HG03565 (cell line): ENCODE results near the gene CSNK1E.

Source experiments
- ATAC-seq: cut with Tn5 transposase; IDR thresholded peaks from one replicate; pipeline ENCODE4 v1.9.1; 2021; ENCODE audit warnings: mild to moderate bottlenecking, moderate library complexity; ENCODE audit not compliant: unreplicated experiment

CSNK1E gene

GRCh38 chr22:38282397-38282796 lies 34.8 kb downstream of the CSNK1E start:
- ATAC-seq, result no peak

- no peak for ATAC-seq
Measured at GRCh38 chr22:38276166-38276565, 41.1 kb downstream of the CSNK1E start.

DNA sequence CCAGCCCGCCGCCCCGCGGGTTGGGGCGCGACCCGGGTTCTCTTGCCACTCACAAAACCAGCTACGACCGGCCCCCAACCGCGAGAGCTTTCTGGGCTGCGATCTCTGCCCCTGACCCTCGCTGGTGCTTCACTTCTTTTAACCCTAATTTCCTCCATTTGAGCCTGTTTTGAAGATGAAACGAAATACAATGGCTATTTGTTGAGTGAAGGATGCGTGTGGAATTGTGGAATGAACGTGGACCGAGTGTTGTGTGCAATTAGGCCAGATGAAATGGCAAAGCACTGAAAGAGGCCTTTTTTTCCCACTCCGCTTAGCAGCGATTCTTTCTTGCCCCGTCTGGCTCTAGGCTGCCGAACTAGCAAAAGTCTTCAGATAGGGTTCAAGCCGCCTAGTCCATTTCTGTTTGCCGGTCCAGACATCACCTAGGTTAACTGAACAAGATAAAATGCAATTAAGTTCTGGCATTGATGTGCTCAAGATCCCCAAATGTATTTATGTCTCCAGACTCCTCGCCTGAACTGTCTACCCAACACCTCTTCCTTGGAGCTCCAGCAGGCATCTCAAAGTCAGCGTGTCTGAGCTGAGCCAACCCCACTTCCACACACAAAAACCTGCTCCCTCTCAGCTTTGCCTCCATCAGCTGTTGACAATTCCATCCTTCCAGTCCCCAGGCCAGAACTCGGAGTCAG lies 44.0 kb downstream of the CSNK1E start:
- ATAC-seq, result no peak

GRCh38 chr22:38272373-38273134 lies 44.7 kb downstream of the CSNK1E start, which contains the start of gene TMEM184B:
Gene TMEM184B (minus strand): TSS chr22:38273010. CDS start chr22:38247961, 25,049 bp downstream.
- peak; percentile 63 for ATAC-seq

GRCh38 chr22:38271927-38272372 lies 45.3 kb downstream of the CSNK1E start:
- ATAC-seq, result no peak

GRCh38 chr22:38271101-38271500 lies 46.1 kb downstream of the CSNK1E start:
- ATAC-seq, result no peak

DNA sequence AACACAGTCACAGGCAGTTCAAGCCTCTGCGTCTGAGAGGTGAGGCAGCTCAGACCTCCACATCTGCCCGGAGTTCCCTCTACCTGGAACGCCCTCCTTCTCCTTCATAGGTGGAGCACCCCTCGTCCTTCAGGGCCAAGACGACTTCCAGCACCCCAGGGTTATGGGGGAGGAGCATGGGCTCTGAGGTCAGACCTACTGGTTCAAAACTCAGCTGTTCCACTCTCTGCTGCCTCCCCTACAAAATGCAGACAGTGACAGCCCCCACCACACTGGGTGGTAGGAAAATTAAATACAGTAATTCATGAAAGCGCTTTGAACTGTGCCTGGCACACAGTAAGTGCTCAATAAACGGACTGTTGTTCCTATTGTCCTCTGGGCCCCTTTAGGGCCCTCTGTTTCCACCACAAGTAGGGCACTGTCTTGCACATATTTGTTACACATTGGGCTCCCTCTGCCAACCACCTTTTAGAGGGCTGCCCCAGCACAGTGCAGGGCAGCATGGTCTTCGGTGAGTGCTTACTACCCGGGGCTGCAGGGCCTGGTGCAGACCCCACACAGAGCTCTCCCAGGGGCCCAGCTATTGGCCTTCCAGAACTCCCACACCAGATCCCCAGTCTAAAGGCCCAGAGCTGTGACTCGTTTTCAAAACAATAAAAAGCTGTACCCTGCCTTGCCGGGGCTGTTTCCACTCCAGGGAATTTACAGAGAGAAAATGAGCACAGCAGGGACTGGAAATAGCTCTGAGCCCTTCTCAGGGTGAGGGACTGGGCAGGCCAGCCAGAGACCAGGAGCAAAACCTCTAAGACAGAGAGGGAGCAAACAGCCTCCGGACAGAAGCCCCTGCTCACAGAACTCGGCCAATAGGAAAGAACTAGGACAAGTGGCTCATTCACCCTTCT lies 46.9 kb downstream of the CSNK1E start:
- no peak for ATAC-seq

DNA sequence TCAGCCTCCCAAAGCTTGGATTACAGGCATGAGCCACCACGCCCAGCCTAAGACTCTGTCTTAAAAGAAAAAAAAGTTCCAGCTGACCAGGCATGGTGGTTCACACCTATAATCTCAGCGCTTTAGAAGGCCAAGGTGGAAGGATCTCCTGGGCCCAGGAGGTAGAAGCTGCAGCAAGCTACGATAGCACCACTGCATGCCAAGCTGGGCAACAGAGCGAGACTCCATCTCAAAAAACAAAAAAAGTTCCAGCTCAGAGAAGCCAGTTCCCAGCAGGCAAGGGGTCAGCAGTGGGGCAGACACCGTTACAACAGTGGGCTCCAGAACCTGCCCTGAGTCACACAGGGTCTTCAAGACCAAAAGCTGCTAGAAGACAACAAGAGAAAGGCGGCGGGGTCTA lies 47.8 kb downstream of the CSNK1E start:
- no peak for ATAC-seq

DNA sequence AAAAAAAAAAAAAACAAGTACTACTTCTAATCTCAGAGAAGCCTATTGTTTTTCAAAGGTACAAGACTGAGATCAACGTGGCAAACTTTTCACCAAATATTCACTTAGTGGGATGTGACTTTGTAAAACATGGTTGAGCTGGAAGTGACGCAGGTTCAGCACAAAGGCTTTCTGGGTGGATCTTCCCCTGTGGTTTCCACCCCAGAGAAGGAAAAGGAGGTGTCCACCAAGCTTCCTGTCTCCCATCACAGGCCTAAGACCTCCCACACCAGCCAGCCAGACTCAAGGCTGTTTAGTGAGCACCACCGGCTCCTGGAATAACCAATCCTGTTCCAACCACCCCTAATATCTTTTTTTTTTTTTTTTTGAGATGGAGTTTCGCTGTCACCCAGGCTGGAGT lies 50.1 kb downstream of the CSNK1E start:
- ATAC-seq, result no peak

- no peak for ATAC-seq
Measured at GRCh38 chr22:38266120-38266519, 51.1 kb downstream of the CSNK1E start.

- no peak for ATAC-seq
Measured at GRCh38 chr22:38264322-38264843, 52.9 kb downstream of the CSNK1E start.

DNA sequence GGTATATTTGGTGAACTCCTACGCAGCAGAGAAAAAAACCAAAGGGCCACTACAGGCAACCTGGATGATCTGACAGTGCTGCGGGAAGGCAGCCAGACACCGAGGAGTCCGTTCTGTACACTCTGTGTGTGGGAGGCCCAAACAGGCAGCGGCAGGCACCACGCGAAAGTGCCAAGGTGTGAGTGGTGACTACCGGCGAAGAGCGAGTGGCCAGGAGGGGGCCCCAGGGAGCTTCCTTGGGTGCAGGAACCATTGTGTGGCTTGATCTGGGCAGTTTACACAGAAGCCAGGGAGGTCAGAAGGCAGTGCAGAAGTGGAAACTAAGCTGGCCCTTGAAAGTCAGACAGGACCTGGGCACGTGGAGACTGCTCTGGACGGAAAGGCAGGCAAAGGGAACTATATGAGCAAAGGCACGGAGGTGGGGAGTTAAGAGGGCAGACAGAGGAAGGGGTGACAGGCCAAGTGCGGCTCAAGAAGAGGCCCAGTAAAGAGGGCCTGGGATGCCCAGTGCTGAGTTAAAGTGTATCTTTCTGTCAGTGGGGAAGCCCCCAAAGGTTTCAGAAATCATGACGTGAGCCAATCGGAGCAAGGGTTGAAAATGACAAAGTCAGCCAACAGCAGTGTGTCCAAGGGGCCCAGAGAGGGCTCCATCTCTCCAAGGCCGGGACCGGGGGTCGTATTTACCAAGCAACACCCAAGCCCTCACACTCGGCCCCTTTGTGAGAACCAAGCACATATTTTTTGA lies 55.0 kb downstream of the CSNK1E start:
- no peak for ATAC-seq

- ATAC-seq, result peak; percentile 7
Measured at GRCh38 chr22:38260761-38261681, 56.2 kb downstream of the CSNK1E start.

DNA sequence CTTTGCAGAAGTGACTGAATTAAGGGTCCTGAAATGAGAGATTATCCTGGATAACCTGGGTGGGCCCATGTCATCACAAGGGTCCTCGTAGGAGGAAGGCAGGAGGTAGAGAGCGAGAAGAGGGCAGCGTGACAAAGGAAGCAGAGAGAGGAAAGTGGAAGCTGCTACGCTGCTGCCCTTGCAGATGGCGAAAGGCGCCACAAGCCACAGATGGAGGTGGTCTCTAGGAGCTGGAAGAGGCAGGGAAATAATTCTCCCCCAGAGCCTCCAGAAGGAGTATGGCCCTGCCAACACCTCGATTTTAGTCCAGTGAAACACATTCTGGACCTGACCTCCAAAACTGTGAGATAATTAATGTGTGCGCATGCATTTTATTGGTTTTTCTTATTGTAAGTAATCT lies 57.9 kb downstream of the CSNK1E start:
- ATAC-seq, result no peak

DNA sequence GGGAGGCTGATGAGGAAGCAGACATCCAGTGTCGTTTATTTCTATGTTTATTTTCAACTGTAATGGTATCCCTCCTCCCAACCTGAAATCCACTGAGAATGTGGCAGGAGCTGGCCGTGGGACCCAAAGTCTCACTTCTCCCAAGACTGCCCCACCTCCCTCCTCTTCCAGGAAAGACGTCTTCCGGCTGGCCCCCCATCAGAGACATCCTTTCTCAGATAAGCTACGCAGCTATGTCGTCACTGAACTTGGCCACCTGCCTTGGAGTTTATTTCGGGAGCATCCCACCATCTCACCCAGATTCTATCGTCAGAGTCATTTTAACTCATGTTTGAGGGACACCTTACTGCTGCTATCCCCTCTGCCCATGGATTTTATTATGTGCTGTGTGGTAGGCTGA lies 58.3 kb downstream of the CSNK1E start:
- no peak for ATAC-seq

DNA sequence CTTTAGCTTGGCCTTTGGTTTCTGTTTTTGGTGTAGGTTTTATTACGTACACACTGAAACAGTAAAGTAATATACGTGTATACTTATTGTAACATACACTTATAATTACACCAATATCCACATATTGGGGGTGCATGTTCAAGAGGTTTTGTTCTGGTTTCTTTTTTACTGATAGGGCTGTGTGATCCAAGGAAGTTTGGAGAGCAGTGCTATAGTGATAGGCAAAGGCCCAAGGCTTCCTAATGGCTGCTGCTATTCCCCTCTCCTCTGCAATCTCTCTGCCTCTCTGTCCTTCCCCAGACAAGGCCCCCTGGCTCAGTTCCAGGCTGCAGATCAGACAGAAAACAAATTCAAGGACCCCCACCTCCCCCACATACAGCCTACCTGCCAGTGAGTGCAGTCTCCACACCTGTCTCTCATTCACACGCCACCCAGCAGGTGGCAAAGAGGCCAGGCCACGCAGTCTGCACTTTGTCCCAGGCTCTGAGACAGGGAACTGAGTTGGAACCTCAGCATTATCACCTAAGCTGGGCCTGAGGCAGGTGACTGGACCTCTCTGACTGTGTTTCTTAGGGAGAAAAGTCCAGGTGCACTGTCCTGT lies 59.5 kb downstream of the CSNK1E start:
- no peak for ATAC-seq

DNA sequence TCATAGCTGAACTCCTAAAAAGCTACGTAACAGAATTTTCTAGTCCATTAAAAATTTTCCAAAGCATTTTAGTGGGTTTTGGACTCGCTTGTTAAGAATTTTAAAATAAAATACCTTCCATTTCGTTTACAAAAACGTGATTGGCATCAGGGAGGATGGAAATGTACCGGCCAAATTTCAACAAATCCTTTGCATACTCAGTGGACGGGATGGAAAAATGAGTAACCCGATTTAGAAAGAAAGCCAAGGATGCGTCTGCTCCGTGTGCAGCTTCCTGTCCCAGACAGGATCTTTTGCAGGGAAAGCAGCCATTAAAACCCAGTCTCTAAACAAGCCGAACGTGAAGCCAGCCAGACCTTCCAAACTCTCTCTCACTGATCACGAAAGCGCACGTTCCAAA lies 60.1 kb downstream of the CSNK1E start:
- no peak for ATAC-seq

DNA sequence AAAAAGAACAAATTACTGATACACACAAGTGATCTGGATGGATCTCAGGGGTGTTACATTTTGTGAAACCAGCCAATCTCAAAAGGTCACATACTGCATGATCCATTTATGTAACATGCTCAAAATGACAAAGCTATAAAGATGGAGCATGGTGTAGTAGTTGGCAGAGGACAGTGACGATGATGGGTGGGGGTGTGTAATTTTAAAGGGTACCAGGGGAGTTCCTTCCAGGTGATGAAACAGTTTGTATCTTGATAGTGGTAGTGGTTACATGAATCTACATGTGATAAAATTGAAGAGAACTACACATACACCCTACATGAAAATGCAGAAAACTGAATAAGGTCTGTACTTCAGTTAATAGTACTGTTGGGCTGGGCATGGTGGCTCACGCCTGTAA lies 61.5 kb downstream of the CSNK1E start:
- no peak for ATAC-seq

DNA sequence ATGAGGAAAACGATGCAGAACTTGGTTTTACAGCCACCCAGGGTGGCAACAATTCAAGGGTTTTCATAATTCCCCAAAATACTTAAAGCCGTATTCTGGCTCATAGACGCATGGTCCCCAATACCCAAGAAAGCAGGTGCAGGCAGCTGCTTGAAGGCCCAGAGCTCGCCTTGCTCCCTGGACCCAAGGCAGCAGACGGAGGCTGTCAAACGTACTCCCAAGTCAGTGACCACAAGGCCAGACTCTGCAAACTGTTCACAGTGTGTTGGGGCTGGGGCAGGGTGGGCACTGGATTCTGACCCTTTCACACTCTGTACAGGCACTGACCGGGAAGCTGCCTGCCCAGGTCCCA lies 65.9 kb downstream of the CSNK1E start:
- no peak for ATAC-seq
